Kidney tubule cell (primary cell): ENCODE data around the gene PXYLP1.

Experiments
- DNase-seq: peaks from one replicate; pipeline ENCODE4 v3.0.0-alpha.2; 2018; ENCODE audit warnings: low spot score

PXYLP1 gene

DNA sequence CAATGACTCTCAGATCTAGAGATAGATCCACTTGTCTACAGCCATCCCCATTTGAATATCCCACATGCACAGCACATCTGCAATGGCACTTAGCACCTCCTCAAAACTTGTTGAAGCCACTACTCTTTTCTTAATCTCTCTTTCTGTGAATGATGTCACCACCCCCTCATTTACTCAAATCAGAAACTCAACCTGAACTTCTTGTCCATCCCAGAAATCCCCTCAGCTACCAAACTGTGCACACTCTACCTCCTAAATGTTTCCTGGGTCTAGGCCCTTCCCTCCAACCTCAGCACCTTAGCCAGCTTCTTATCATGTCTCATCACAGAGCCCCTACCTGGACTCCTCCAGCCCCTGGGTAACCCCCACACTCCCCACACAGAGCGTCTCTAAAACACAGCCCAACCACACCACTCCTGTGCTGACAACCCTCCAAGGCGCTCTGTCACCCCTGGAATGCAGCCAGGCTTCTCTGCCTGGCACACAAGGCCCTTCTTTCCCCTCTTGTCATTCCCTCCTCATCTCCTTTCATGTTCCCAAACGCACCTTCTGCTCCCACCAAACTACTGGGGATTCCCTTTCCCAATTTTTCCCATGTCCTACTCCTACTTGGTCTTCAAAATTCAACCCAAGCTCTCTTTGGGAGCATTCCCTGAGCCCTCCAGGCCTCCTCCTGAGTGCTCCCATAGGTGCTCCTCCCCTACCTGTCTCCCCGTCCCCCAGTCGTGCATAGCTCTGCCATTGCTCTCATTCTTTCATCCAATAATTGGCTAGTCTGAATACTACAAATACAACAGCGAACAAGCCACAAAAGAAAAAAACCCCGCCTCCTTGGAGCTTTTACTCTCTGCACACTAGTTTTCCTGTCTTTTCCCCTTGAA, 96.9 kb downstream of the PXYLP1 start:
- no peak for DNase-seq

DNA sequence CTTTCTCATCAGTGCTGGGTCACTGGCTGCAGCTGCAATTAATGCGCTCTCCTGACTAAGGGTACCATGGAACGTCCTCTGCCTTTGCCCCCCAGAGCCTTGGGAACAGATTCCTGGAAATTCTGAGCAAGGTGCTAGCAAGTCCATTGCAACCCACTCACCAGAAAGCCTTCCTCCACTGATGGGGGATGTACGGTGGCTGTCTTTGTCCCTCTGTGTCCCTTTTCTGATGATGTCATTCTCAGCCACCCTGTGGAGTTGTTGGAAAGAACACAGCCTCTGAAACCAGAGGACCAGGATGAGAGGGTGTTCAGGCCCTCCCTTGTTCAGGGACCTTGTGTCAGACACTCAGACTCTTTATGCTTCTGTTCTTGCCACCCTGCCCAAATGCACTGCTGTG, 98.6 kb downstream of the PXYLP1 start:
- DNase-seq = no peak

DNA sequence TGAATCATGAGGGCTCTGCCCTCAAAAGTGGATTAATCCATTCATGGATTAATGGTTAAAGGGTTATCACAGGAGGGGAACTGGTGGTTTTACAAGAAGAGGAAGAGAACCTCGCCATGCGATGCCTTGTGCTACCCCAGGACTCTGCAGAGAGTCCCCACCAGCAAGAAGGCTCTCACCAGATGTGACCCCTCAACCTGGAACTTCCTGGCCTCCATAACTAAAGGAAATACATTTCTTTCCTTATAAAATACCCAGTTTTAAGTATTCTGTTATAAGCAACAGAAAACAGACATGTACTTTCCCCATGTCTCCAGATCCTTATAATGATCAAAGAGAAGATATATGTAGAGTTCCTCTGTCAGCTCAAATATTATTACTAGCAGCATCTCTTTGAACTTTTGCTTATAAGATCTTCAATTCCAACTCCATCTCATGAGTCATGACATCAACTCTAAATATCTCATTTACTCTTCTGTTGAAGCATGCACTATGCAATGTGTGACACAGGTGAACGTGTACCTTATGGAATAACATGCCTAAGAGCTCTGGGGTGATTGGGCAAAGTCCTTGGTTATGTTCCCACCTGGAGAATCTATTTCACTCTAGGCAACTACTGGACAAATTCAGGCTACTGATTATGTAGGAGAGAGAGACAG, 99.2 kb downstream of the PXYLP1 start:
- DNase-seq = peak; percentile 44

DNA sequence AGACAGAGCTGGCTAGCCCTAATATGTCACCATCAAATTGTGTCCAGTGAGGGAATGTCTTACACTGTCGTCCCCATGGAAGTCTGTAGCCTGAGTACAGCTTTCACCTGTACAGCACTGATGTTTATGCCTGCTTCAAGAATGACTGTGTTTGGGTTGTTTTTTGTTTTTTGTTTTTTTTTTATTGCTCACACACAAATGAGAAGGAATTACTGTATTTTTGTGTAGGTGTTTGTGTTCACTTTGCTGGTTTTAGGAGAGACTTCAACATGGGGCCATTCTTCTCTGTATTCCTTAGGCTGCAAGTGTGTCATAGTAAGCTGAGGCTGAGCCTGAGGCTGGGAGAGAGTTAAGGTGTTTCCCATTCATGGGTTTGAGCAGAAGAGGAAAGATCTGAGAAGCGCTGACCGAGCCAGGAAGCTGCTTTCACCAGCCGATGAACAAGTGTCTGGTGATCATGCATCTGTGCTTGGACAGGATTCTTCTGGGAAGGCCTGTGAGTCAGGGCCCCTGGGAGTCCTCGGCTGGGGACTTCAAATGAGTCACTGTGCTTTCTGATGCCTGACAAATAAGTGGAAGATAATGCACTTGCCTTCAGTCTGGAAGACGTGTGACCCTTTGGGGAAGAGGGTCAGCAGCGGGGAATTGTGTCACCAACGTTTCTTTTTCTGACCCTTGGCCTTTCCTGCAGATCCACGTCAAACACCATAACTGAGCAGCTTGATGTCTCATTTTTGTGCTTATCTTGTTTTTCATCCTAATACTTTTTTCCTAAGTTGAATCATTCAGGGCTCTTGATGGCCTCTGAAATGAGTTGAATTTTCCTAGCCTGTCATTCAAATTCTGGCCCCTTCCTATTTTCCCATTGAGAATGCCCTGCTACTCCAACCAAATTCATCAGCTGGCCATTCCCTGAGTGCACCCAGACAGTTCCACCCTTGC, 100.0 kb downstream of the PXYLP1 start:
- DNase-seq = peak; percentile 100

DNA sequence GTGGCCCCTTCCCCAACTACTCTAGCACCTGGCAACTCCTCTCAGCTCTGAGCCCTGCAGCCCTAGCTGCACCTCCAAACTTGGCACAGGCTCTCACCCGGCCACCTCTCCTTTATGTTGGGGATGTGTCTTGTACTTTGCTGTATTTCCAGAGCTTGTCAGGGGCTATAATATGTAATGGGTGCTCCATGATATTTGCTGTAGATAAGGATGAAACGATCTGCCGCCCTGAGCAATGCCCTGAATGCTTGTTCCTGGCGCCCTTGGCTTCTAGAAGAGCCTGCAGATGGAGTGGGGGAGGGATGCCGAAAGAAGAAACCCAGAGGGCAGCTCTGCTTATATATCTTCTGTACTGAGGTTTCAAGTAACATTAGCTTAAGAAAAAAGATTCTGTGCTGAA, 100.8 kb downstream of the PXYLP1 start:
- no peak for DNase-seq

DNA sequence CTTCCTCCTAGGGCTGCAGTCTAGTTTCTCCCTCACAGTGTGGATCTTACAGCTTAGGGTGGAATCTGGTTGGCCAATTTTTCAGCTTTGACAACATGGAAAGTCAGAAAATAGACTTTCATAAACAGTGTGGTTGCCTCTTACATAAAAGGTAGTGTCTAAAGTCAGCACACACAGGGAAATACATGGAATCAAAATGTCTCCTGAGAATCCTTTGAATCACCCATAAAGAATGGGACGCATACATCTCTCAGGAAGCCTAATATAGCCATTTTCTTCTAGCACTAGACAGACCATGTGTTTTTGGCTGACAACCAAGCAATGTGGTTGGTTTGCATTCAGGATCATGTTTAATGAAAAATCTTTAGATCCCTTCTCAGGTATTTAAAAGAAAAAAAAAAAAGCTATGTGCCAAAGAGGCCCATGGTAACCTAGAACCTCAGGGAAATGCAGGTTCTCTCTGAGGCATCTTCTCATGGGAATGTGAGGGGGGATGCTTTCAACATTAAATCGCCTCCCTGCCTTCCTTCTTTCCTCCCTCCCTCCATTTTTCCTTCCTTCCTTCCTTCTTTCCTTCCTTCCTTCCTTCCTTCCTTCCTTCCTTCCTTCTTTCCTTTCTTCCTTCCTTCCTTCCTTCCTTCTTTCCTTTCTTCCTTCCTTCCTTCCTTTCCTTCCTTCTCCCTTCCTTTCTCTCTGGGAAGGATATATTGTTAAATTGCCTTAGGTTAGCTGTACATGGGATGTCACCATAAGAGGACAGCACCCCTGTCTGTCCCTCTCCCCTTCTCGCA, 102.4 kb downstream of the PXYLP1 start:
- peak; percentile 35 for DNase-seq

DNA sequence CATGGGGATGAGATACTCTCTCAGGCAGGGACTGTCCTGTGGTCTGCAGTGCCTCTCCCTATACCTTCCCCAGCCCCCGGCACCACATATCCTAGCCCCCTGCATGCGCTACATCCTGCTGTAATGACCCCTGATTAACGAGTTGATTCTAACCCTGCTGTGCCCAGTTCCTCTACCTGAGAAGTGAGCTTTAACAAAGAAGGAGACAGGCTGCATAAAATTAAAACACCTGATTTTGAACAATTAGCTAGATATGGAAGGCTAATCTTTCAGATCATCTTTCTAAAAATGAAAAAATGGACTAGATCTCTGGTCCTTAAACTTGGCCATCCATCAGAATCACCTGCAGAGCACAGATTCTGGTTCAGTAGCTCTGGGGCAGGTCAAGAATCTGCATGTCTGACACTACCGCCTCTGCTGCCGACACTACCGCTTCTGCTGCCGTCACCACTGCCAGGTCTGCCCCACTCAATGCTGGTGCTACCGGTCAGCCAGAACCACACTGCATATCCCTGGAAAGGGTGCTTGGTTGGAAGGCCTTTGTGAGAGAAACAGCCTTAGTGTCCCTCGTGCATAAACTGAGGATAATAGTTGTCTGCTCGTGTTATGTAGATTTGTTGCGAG, 103.1 kb downstream of the PXYLP1 start:
- DNase-seq = peak; percentile 37

DNA sequence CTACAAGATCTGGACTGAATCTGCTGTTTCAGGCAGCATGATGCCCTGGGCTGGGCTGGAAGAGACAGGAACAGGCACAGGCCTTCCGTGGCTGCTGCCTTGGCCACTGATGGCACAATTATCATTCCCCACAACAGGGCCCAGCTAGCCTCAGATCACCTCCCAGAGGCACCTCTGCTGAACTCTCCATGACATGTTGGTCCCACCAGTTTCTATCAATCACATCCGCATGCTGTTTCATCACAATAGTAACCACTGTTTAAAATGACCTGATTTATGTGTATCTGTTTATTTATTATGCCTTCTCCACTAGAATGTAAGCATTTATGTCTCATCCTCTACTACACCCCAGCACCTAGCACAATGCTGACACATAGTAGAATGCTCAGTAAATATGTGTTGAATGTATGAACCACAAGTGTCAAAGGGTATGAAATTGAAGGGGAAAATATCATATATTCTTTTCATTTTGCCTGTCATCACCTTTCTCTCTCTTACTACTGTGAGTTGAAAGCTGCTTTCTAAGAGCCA, 104.0 kb downstream of the PXYLP1 start:
- DNase-seq = no peak

DNA sequence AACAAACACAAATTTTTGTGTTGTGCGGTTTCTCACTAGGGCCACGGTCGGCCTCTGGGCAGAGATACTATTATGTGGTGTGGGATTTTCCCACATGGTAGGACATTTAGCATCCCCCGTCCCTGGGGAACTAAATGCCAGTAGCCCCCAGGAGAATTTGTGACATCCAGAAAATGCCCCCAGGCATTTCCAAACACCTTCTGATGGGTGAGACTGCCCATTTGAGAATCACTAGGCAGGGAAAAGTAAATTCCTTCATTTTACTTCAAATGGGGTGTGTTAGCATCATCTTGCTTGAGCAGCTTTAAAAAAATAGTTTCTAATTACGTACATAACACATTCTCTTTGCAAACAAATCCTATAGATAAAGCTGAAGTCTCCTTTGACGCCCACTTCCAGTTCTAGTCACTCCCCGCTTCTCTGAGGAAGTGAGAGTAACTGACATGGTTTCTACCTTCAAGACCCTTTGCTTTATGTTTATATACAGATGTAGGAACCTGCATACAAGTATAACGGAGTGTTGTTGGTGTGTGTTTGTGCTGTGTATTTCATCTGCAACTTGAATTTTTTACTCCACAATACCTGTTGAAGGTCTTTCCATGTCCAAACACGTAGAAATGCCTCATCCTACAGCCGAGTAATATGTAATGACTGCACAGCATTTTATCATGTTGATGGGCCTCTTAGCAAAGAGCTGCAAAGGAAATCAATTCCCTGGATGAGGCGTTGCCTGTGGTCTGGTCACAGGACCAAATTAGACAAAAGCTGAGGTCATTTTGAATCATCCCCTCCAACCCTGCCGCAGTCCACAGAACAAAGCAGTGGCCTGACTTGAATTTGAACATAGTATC, 105.3 kb downstream of the PXYLP1 start:
- DNase-seq = peak; percentile 93

DNA sequence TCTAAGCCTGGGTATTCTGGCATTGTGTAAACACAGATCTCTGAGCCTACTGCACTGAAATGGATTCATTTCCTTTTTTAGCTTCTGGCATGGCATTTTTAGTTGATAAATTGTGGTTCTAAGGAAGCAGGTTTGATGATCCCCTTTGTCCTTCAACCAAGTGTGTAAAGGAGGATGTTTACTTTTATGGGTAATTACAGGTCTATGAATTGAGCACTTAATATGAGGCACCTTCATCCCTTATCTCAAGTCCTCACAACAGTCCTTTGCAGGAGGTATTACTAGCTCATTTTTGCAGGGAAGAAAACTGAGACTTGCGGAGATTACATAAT, 105.9 kb downstream of the PXYLP1 start:
- DNase-seq = no peak

DNA sequence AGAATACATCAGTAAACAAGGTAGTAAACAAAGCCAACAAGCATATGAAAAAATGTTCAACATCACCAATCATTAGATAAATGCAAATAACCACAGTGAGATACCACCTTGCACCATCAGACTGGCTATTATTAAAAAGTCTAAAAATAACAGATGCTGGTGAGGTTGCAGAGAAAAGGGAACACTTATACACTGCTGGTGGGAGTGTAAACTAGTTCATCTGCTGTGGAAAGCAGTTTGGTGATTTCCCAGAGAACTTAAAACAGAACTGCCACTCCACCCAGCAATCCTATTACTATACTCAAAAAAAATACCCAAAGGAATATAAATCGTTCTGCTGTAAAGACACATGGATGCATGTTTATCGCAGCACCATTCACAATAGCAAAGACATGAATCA, 106.4 kb downstream of the PXYLP1 start:
- no peak for DNase-seq

DNA sequence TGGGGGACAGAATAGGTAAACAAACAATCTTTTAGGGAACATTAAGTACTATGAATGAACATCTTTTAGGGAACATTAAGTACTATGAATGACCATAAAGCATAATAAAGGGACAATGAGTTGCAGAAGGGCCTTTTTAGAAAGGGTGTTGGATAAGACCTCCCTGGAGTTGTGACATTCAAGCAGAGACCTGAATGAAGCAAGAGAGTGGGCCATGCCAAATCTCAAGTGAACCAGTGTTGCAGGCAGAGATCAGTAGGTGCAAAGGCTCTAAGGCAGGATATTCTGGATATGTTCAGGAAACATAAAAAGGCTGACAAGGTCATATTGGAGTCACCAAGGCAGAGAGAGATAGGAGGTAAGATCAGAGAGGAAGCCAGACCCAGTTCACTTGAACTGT, 107.3 kb downstream of the PXYLP1 start:
- no peak for DNase-seq

DNA sequence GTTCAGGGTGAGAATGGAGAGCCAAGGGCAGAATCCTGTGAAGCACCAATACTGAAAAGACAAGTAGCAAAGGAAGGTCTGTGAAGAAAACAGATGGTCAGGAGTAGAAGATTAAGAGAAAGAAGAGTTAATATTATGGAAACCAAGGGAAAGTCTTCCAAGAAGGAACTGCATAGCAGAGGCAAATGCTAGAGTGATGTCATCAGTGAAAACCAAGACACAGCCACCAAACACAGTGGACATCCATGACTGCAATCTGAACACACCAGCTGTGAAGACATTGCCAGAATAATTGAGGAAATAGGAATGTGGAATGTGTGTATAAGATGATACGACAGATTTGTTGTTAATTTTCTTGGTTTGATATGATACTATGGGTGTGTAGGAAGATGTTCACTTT, 109.9 kb downstream of the PXYLP1 start:
- DNase-seq = no peak

DNA sequence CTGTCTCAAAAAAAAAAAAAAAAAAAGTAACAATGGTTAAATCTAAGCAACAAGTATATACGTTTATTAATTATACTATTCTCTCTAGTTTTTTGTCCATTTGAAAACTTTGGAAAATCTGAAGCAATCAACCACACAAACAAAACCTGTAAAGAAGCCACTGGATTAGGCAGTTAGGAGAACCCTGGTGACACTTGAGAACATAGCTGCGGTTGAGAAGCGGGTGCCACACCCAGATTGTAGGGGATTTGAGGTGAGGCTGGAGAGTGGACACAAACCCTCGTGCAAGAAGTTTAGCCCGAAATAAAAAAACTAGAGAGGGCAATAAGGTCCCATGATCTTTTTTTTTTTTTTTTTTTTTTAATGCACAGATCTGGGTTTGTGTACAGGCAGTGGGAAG, 110.8 kb downstream of the PXYLP1 start:
- no peak for DNase-seq

DNA sequence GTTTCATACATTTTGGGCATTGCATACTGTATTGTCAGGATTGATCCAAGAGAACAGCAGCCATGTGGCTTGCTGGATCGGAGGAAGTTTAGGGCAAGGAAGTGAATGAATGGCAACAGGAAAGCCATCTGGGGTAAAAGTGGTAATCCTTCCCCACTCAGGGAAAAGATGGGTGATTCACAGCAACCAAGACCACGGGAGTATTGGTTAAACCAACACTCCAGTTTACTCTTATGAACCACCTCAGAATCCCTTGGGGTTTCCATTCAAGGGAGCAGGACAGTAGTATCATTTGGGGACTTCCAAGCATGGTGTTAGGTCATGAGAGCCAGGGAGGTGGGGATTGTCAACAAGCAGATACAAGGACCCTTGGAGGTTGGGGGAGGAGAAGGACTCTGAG, 111.5 kb downstream of the PXYLP1 start:
- DNase-seq = no peak

DNA sequence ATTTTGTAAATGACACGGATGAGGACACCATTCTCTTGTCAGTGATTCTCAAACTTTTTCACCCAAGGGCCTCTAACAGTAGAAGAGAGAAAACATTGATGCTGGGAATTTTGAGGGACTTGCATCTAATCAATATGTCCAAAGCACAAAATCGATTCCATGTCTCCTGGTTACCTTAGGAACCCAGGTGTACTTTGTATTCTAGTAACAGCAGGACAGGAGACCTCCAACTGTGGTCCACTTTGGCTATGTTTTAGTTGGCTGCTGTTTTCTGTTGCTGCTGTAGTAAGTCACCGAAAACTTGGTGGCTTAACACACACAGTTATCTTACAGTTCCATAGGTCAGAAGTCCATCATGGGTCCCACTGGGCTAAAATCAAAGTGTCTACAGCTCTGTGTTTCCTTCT, 112.2 kb downstream of the PXYLP1 start:
- no peak for DNase-seq
